PFSK-1 (cell line): ENCODE data around the gene MFN2.

Experiments used
- FOXP2 ChIP-seq: optimal IDR thresholded peaks from 2 replicates; pipeline ENCODE3; 2011; ENCODE audit warnings: borderline replicate concordance, control low read depth, inconsistent platforms; ENCODE audit not compliant: insufficient read depth; ENCODE audit errors: extremely low read length, extremely low read depth
- POLR2AphosphoS5 ChIP-seq: IDR thresholded peaks from 2 replicates; pipeline ENCODE4 v1.6.1; 2012; ENCODE audit warnings: low read depth, mild to moderate bottlenecking, control low read depth, low read length, moderate library complexity
- REST ChIP-seq, 2 experiments: IDR thresholded peaks; 2 replicates each; pipeline versions ENCODE4 v1.6.1 to v1.8.0; 2011 to 2012; ENCODE audit warnings: low read depth in 2 of 2, low read length in 2 of 2, control low read depth in 1 of 2, inconsistent platforms in 1 of 2, mild to moderate bottlenecking in 1 of 2, moderate library complexity in 1 of 2; ENCODE audit not compliant: insufficient read depth in 1 of 2
- SIN3A ChIP-seq: IDR thresholded peaks from 2 replicates; pipeline ENCODE4 v1.6.1; 2012; ENCODE audit warnings: mild to moderate bottlenecking, low read length, moderate library complexity, borderline replicate concordance; ENCODE audit not compliant: insufficient read depth
- TAF1 ChIP-seq: IDR thresholded peaks from 2 replicates; pipeline ENCODE4 v1.6.1; 2012; ENCODE audit warnings: low read length, control low read depth, borderline replicate concordance; ENCODE audit not compliant: insufficient read depth

Gene MFN2

GRCh38 chr1:11952455-11953109, 27.7 kb upstream of the MFN2 start:
- TF ChIP-seq FOXP2, result no peak
- no peak for TF ChIP-seq TAF1

GRCh38 chr1:11955221-11955620, 25.0 kb upstream of the MFN2 start:
- TF ChIP-seq FOXP2 (no peak), SIN3A (no peak), POLR2AphosphoS5 (no peak), REST (IDR thresholded peaks at IDR 0.05; ENCODE audit: insufficient read depth in 1 of 2, low read depth in 2 of 2, low read length in 2 of 2) (no peak), TAF1 (no peak)

GRCh38 chr1:11957398-11957797, 22.8 kb upstream of the MFN2 start:
- TF ChIP-seq REST (IDR thresholded peaks at IDR 0.05; ENCODE audit: insufficient read depth in 1 of 2, low read depth in 2 of 2, low read length in 2 of 2), result no peak
- TF ChIP-seq POLR2AphosphoS5, result no peak
- TF ChIP-seq FOXP2, result no peak
- TF ChIP-seq SIN3A, result no peak
- no peak for TF ChIP-seq TAF1

GRCh38 chr1:11957897-11958296, 22.3 kb upstream of the MFN2 start:
- TF ChIP-seq TAF1 (no peak), FOXP2 (no peak)

GRCh38 chr1:11960276-11960675, 20.0 kb upstream of the MFN2 start:
- TF ChIP-seq SIN3A (no peak), FOXP2 (no peak), TAF1 (no peak), POLR2AphosphoS5 (no peak), REST (IDR thresholded peaks at IDR 0.05; ENCODE audit: insufficient read depth in 1 of 2, low read depth in 2 of 2, low read length in 2 of 2) (no peak)

GRCh38 chr1:11960715-11961114, 19.5 kb upstream of the MFN2 start:
- TF ChIP-seq SIN3A, result no peak
- no peak for TF ChIP-seq FOXP2
- TF ChIP-seq TAF1, result no peak
- no peak for TF ChIP-seq REST (IDR thresholded peaks at IDR 0.05; ENCODE audit: insufficient read depth in 1 of 2, low read depth in 2 of 2, low read length in 2 of 2)
- TF ChIP-seq POLR2AphosphoS5, result no peak
